Pulmonary artery endothelial cell (primary cell): ENCODE data around the gene PLPP3. TPM values are rescaled to one million over a fixed set of nuclear protein-coding genes. Genes with fewer than 3 reads are reported as not detected.
A peak's percentile ranks its signal among the peaks of the same experiment; 100 is the strongest.
"Not testable (repeated sequence)": the region's sequence is repeated elsewhere in the genome, so short reads cannot be mapped to it uniquely, and the experiment has no call there.

Experiments
- DNase-seq: peaks from one replicate; pipeline ENCODE4 v3.0.0-alpha.2; 2011; ENCODE audit warnings: low read depth, low spot score
- total RNA-seq: library from RNA; depleted of rRNA; stranded (reverse); fragments of >200 nt; gene quantifications from 2 replicates; pipeline ENCODE4 v1.2.3, GENCODE V29; 2014

PLPP3 gene
- total RNA-seq: 18.5 and 28.6 TPM in 2 replicates

GRCh38 chr1:56578963-56579875 lies at the start of gene PLPP3:
Gene PLPP3, minus strand, starts transcription at chr1:56579563. Its CDS starts 547 bp downstream, at chr1:56579016.
- DNase-seq: peak; percentile 81

- DNase-seq: no peak
Measured at GRCh38 chr1:56627636-56628039, 48.3 kb upstream of the PLPP3 start.

GRCh38 chr1:56627019-56627635 lies 47.8 kb upstream of the PLPP3 start:
- no peak for DNase-seq

GRCh38 chr1:56626546-56626945 lies 47.2 kb upstream of the PLPP3 start:
- DNase-seq: no peak

- no peak for DNase-seq
Measured at GRCh38 chr1:56625819-56626440, 46.6 kb upstream of the PLPP3 start.

- DNase-seq: no peak
Measured at GRCh38 chr1:56617141-56617540, 37.8 kb upstream of the PLPP3 start.

GRCh38 chr1:56610770-56611169 lies 31.4 kb upstream of the PLPP3 start:
- not testable (repeated sequence) for DNase-seq

- DNase-seq: not testable (repeated sequence)
Measured at GRCh38 chr1:56610097-56610496, 30.7 kb upstream of the PLPP3 start.

- not testable (repeated sequence) for DNase-seq
Measured at GRCh38 chr1:56595397-56596191, 16.2 kb upstream of the PLPP3 start.

GRCh38 chr1:56591909-56592308 lies 12.5 kb upstream of the PLPP3 start:
- no peak for DNase-seq

- no peak for DNase-seq
Measured at GRCh38 chr1:56590520-56591011, 11.2 kb upstream of the PLPP3 start.

GRCh38 chr1:56589369-56589768 lies 10.0 kb upstream of the PLPP3 start:
- no peak for DNase-seq

GRCh38 chr1:56586502-56586901 lies 7.1 kb upstream of the PLPP3 start:
- DNase-seq: no peak

- DNase-seq: no peak
Measured at GRCh38 chr1:56585985-56586384, 6.6 kb upstream of the PLPP3 start.

- DNase-seq: peak; percentile 22
Measured at GRCh38 chr1:56584910-56585528, 5.7 kb upstream of the PLPP3 start.

GRCh38 chr1:56583957-56584468 lies 4.7 kb upstream of the PLPP3 start:
- no peak for DNase-seq

GRCh38 chr1:56580771-56581170 lies 1.4 kb upstream of the PLPP3 start:
- DNase-seq: no peak

GRCh38 chr1:56578138-56578962 lies 1.0 kb downstream of the PLPP3 start:
- peak; percentile 33 for DNase-seq

- no peak for DNase-seq
Measured at GRCh38 chr1:56577406-56578137, 1.8 kb downstream of the PLPP3 start.
